ENCODE results near the gene CNNM2.
"Not testable (repeated sequence)": the region's sequence is repeated elsewhere in the genome, so short reads cannot be mapped to it uniquely, and the experiment has no call there.

The CNNM2 gene

DNA sequence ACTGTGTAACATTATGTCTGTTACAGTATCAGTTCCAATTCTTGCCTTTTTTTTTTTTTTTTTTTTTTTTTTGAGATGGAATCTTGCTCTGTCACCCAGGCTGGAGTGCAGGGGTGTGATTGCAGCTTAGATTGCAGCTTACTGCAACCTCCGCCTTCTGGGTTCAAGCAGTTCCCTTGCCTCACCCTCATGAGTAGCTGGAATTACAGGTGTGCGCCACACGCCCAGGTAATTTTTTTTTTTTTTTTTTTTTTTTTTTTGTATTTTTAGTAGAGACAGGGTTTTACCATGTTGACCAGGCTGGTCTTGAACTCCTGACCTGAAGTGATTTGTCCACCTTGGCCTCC is 58.3 kb downstream of the CNNM2 start:
- not testable (repeated sequence) for H3K27me3 Mint-ChIP-seq, H3K27ac Mint-ChIP-seq, H3K9me3 Mint-ChIP-seq, H3K36me3 Mint-ChIP-seq, H3K4me3 Mint-ChIP-seq
- H3K4me1 Mint-ChIP-seq: peaks cover 24% of the 10 kb centered on the region

DNA sequence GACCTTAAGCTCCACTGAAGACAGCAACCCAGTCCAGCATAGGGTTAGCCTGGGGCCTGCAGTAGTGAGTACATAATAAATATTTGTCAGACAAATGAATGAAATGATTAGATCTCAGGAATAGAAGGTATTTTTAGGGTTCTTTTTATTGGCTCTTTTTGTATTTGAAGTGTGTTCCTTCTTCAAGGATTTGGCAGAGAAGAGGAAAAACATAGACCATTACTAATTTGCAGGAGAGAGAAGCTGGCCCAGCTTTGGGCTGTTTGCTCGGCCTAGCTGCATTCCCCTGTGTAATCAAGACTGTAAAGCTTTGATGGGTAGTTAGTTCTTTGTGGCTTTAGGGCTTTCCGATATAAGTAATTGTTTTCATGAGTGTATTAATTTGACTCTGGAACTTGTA is 64.2 kb downstream of the CNNM2 start:
- Mint-ChIP-seq H3K36me3 (peaks cover 12% of the 10 kb centered on the region), H3K27me3 (no peaks in the 10 kb centered on the region), H3K4me3 (no peak overlapping the region), H3K4me1 (peaks cover 7% of the 10 kb centered on the region), H3K9me3 (peaks cover 5% of the 10 kb centered on the region), H3K27ac (no peak overlapping the region)

- Mint-ChIP-seq H3K27ac (no peak overlapping the region), H3K9me3 (peaks cover 5% of the 10 kb centered on the region), H3K36me3 (peaks cover 10% of the 10 kb centered on the region), H3K4me3 (no peak overlapping the region), H3K4me1 (peaks cover 7% of the 10 kb centered on the region), H3K27me3 (no peaks in the 10 kb centered on the region)
These were observed 66.0 kb downstream of the CNNM2 start for GRCh38 chr10:102984086-102984485.

- Mint-ChIP-seq H3K27ac (no peak overlapping the region), H3K9me3 (no peaks in the 10 kb centered on the region), H3K27me3 (no peaks in the 10 kb centered on the region), H3K36me3 (peaks cover 5% of the 10 kb centered on the region), H3K4me3 (no peak overlapping the region), H3K4me1 (peaks cover 3% of the 10 kb centered on the region)
These were observed 67.7 kb downstream of the CNNM2 start for GRCh38 chr10:102985811-102986210.

DNA sequence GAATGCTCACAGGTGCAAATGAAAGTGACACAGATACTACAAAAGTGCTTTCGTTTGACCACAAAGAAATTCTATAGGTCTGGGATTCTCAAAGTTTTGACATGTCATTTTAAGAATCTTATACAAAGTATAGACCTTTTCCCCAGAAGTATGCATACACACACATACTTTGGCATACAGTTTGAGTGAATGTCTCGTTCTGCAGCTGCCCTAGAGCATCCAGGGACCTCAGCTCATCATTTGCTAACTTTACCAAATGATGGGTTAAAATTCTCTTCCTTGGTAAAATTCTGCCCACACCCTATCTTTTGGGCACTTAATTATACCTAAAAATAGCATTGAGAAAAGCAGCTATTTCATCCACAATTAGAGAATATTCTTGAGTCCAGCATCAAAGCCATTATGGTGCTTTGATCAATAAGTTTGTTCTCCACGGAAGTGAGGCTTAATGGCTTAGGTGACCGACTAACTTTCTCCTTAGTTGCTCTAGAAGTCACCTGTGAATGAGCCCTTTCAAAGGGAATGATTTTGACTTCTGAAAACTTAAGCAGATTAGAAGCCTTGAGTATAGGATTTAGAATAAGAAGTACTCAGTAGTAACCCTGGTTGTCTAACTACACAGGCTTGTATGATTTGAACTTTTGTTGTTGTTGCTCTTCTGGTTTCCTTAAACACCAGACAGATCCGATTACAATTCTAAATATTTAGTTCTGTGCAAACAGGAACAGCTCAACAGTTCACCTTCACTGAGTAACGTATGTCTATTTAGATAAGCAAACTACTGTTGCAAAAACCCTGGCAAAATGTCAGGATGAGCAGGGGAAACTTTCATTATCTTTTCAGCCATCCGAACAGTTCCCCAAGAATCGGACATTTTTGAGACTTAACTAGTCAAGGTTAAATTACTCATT is 70.6 kb downstream of the CNNM2 start:
- H3K27me3 Mint-ChIP-seq: no peaks in the 10 kb centered on the region
- no peak overlapping the region for H3K27ac Mint-ChIP-seq
- H3K36me3 Mint-ChIP-seq: no peaks in the 10 kb centered on the region
- no peaks in the 10 kb centered on the region for H3K9me3 Mint-ChIP-seq
- peaks cover 6% of the 10 kb centered on the region for H3K4me1 Mint-ChIP-seq
- no peak overlapping the region for H3K4me3 Mint-ChIP-seq

DNA sequence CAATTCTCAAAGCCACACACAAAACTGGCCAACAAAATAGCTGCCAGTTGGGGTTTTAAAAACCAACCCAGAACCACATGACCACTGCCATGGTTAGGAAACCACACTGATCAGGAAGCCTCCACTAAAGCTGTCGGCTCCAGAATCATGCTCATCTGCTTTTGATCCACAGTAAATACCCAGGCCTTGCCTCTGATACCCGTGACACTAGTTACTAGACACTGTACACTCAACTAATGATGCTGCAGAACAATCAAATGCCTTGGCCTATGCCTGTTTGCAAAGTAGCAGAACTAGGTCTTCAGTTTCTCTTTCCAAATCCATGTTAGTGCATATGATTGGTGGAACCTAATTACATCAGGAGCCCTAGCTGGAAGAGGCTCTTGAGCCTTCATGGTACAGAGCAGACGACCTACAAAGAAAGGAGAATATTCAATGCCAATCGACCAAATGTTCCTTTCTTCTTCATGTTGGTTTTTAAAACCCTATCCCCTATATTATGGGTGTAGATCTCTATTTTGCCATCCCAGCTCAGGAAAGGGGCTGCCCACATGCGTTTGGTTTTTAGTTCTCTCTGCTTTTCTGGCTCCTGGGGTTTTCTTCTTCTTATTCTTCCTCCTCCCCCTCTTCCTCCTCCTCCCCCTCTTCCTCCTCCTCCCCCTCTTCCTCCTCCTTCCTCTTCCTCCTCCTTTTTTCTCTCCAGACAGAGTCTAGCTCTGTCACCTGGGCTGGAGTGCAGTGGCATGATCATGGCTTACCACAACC is 76.6 kb downstream of the CNNM2 start:
- Mint-ChIP-seq H3K27me3 (no peaks in the 10 kb centered on the region), H3K27ac (peak overlapping the region; percentile 76), H3K4me3 (no peak overlapping the region), H3K4me1 (peaks cover 17% of the 10 kb centered on the region), H3K9me3 (no peaks in the 10 kb centered on the region), H3K36me3 (peaks cover 2% of the 10 kb centered on the region)

- H3K4me1 Mint-ChIP-seq: peaks cover 17% of the 10 kb centered on the region
- no peaks in the 10 kb centered on the region for H3K9me3 Mint-ChIP-seq
- peaks cover 2% of the 10 kb centered on the region for H3K36me3 Mint-ChIP-seq
- H3K27me3 Mint-ChIP-seq: no peaks in the 10 kb centered on the region
- no peak overlapping the region for H3K4me3 Mint-ChIP-seq
- peak overlapping the region; percentile 20 for H3K27ac Mint-ChIP-seq
These were observed 78.8 kb downstream of the CNNM2 start for GRCh38 chr10:102996876-102997275.

- Mint-ChIP-seq H3K4me1 (peaks cover 17% of the 10 kb centered on the region), H3K36me3 (peaks cover 2% of the 10 kb centered on the region), H3K9me3 (no peaks in the 10 kb centered on the region), H3K27ac (no peak overlapping the region), H3K4me3 (no peak overlapping the region), H3K27me3 (no peaks in the 10 kb centered on the region)
These were observed 79.9 kb downstream of the CNNM2 start for GRCh38 chr10:102997998-102998397.

DNA sequence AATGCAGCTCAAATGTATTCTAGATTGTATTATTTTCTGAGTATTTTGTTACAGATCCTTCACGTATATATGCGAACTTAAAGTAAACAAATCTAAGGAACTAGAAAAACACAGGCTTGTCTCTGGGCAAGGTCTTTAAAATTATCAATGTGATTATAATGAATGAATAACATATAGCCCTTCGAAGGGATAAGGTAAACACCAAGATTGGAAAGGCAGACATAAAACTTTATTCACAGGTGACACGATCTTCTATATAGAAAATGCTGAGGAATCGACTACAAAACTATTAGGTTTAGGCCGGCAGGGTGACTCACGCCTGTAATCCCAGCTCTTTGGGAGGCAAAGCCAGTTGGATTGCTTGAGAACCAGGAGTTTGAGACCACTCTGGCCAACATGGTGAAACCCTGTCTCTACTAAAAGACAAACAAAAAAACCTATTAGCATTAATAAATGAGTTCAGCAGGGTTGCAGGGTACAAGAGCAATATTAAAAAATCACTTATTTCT is 80.4 kb downstream of the CNNM2 start:
- peaks cover 15% of the 10 kb centered on the region for H3K4me1 Mint-ChIP-seq
- H3K27ac Mint-ChIP-seq: no peak overlapping the region
- H3K36me3 Mint-ChIP-seq: peaks cover 2% of the 10 kb centered on the region
- H3K4me3 Mint-ChIP-seq: no peak overlapping the region
- no peaks in the 10 kb centered on the region for H3K9me3 Mint-ChIP-seq
- no peaks in the 10 kb centered on the region for H3K27me3 Mint-ChIP-seq

DNA sequence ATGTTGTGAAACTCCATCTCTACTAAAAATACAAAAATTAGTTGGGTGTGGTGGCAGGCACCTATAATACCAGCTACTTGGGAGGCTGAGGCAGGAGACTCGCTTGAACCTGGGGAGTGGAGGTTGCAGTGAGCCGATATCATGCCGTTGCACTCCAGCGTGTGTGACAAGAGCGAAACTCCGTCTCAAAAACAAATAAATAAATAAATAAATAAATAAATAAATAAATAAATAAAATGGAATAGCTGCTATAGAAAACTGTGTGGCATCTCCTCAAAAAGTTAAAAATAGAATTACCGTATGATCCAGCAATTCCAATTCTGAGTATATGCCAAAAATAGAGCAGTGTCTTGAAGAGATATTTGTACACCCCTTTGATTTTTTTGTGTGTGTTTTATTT is 82.0 kb downstream of the CNNM2 start:
- H3K4me3 Mint-ChIP-seq, H3K27me3 Mint-ChIP-seq, H3K4me1 Mint-ChIP-seq, H3K27ac Mint-ChIP-seq, H3K9me3 Mint-ChIP-seq, H3K36me3 Mint-ChIP-seq: not testable (repeated sequence)

GRCh38 chr10:103007017-103007416 is 88.9 kb downstream of the CNNM2 start:
- Mint-ChIP-seq H3K9me3 (no peaks in the 10 kb centered on the region), H3K4me3 (no peak overlapping the region)

GRCh38 chr10:103013416-103013815 is 95.3 kb downstream of the CNNM2 start:
- peaks cover 3% of the 10 kb centered on the region for H3K36me3 Mint-ChIP-seq
- no peaks in the 10 kb centered on the region for H3K9me3 Mint-ChIP-seq
- H3K27me3 Mint-ChIP-seq: no peaks in the 10 kb centered on the region
- no peak overlapping the region for H3K4me3 Mint-ChIP-seq
- no peak overlapping the region for H3K27ac Mint-ChIP-seq
- peaks cover 6% of the 10 kb centered on the region for H3K4me1 Mint-ChIP-seq

More at GRCh38 chr10:103007017-103007416, 88.9 kb downstream of the CNNM2 start:
- no peaks in the 10 kb centered on the region for H3K4me1 Mint-ChIP-seq
- H3K36me3 Mint-ChIP-seq: peaks cover 7% of the 10 kb centered on the region
- no peaks in the 10 kb centered on the region for H3K27me3 Mint-ChIP-seq
- no peak overlapping the region for H3K27ac Mint-ChIP-seq

- H3K9me3 Mint-ChIP-seq: no peaks in the 10 kb centered on the region
- peaks cover 8% of the 10 kb centered on the region for H3K36me3 Mint-ChIP-seq
- H3K4me1 Mint-ChIP-seq: peaks cover 6% of the 10 kb centered on the region
- no peak overlapping the region for H3K27ac Mint-ChIP-seq
- H3K4me3 Mint-ChIP-seq: no peak overlapping the region
- no peaks in the 10 kb centered on the region for H3K27me3 Mint-ChIP-seq
These were observed 101.3 kb downstream of the CNNM2 start for GRCh38 chr10:103019425-103019824.

DNA sequence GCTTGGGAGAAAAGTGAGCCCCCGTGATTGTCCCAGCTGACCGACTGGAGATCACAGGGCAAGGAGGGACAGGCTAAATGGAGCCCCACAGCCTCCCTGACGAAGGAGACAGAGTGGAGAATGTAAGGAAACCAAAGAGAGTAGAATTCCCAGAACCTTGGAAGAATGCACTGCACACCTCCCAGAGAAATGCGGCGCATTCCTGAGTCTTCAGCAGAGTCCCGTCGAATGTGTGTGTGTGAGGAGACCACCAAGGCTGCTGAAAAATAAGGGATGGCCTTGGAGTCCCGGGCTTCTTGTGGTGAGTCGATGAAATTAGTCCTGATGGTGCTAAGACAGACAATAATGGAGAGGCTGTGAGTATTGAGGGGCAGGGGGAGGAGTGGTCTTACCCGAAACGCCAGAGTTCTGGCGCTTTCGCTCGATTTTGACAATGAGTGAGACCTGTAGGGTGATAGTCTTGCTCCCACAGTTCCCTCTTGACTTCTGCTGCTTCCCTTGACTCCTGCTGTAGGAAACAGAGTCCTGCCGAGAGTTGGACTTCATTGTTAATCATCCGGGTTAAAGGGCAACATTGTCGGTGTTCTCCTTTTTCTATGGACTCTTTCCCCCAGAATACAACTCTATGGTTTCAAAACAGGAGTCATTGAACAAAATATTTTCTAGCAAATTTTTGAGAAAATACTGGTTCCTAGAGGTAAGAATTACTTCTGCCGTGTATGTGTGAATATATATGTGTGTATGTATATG is 103.2 kb downstream of the CNNM2 start:
- H3K36me3 Mint-ChIP-seq: peaks cover 8% of the 10 kb centered on the region

DNA sequence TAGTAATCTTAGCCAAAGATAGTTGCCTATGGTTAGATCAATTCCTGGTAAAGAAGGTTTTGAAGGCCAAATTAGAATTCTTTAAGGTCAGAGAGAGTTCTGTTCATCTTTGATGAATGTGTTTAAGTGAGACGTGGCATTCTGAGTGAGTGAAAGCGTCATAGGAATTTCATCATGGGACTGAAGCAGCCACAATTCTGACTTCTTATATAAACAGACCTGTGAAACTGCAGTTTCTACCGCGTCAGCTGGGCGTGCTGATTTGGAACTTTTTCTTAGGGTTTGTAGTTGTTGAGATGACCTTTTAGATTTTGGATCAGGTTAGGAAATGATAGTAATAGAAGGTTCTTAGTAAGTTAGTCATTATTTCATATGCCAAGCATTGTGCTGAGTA is 103.8 kb downstream of the CNNM2 start:
- no peak overlapping the region for H3K4me3 Mint-ChIP-seq
- H3K27me3 Mint-ChIP-seq: no peaks in the 10 kb centered on the region
- peaks cover 2% of the 10 kb centered on the region for H3K4me1 Mint-ChIP-seq
- no peaks in the 10 kb centered on the region for H3K9me3 Mint-ChIP-seq
- H3K36me3 Mint-ChIP-seq: peaks cover 8% of the 10 kb centered on the region
- H3K27ac Mint-ChIP-seq: no peak overlapping the region

More for the DNA sequence above, 103.2 kb downstream of the CNNM2 start:
- H3K27ac Mint-ChIP-seq: no peak overlapping the region
- H3K9me3 Mint-ChIP-seq: no peaks in the 10 kb centered on the region
- H3K4me1 Mint-ChIP-seq: peaks cover 6% of the 10 kb centered on the region
- H3K27me3 Mint-ChIP-seq: no peaks in the 10 kb centered on the region
- H3K4me3 Mint-ChIP-seq: no peak overlapping the region

Measured in activated naive CD4-positive, alpha-beta T cell treated with anti-CD3 and anti-CD28 coated beads, Interleukin-2, amount 50 U/mL, for 24 hours (primary cell).